Panc1 (cell line): ENCODE measurements around the gene GPC6. TPM values are rescaled to one million over a fixed set of nuclear protein-coding genes. Genes with fewer than 3 reads are reported as not detected.

Source experiments
- ATAC-seq: fragments of 200-7000 bp; cut with Tn5 transposase; 2 replicates; pipeline ENCODE4 v1.9.1; 2020; ENCODE audit warnings: mild to moderate bottlenecking, moderate library complexity
- BruUV-seq: library from RNA; stranded (reverse); fragments of 400-500 nt; replicated peaks from 2 replicates; lab custom pipeline; 2021; lab: Mats Ljungman, UMichigan
- CTCF ChIA-PET: fragments of 300-600 bp; sonication (Branson Sonifier 250); formaldehyde crosslinking; loops from one replicate; lab custom pipeline; 2022; ENCODE audit warnings: antibody characterized with exemption; lab: Charles Lee
- POLR2A ChIA-PET: fragments of 300-600 bp; sonication (Branson Sonifier 250); formaldehyde crosslinking; loops from one replicate; lab custom pipeline; 2022; ENCODE audit warnings: antibody characterized with exemption; lab: Charles Lee
- DNase-seq: peaks from one replicate; pipeline ENCODE4 v3.0.0-alpha.2; 2010; ENCODE audit warnings: low read depth, low spot score
- H3K27ac ChIP-seq: 2 replicates; pipeline ENCODE4 v1.5.1; 2011; ENCODE audit warnings: mild to moderate bottlenecking, low read length, inconsistent platforms
- H3K27me3 ChIP-seq: fragments of 200-500 bp; sonication (Bioruptor generic); 2 replicates; pipeline ENCODE4 v1.6.0; 2014; ENCODE audit warnings: low read length, inconsistent platforms; ENCODE audit not compliant: control insufficient read depth, insufficient read depth
- H3K36me3 ChIP-seq: fragments of 200-500 bp; sonication (Bioruptor generic); 2 replicates; pipeline ENCODE4 v1.5.1; 2014; ENCODE audit warnings: inconsistent platforms, mild to moderate bottlenecking, low read length, moderate library complexity; ENCODE audit not compliant: control insufficient read depth, insufficient read depth
- H3K4me1 ChIP-seq: 2 replicates; pipeline ENCODE4 v1.5.1; 2011; ENCODE audit warnings: inconsistent platforms, mild to moderate bottlenecking, low read length, moderate library complexity; ENCODE audit not compliant: control insufficient read depth, insufficient read depth
- H3K4me3 ChIP-seq, 2 experiments: 2 replicates each; pipeline ENCODE4 v1.5.1; 2011 to 2012; ENCODE audit warnings: low read depth in 2 of 2, low read length in 2 of 2, mild to moderate bottlenecking in 2 of 2, inconsistent platforms in 1 of 2, moderate library complexity in 1 of 2
- H3K9me3 ChIP-seq: fragments of 200-500 bp; sonication (Bioruptor generic); 2 replicates; pipeline ENCODE4 v1.5.1; 2014; ENCODE audit warnings: low read depth, mild to moderate bottlenecking, inconsistent platforms, low read length, moderate library complexity; ENCODE audit not compliant: control insufficient read depth, insufficient read depth
- CTCF ChIP-seq: fragments of 450-650 bp; IDR thresholded peaks from 2 replicates; pipeline ENCODE4 v1.5.1; 2017; ENCODE audit warnings: mild to moderate bottlenecking
- POLR2AphosphoS5 ChIP-seq: IDR thresholded peaks from 2 replicates; pipeline ENCODE4 v1.6.1; 2012; ENCODE audit warnings: mild to moderate bottlenecking, low read depth, low read length, moderate library complexity
- SIN3A ChIP-seq: IDR thresholded peaks from 2 replicates; pipeline ENCODE4 v1.6.1; 2012; ENCODE audit warnings: low read depth, mild to moderate bottlenecking, low read length, moderate library complexity, borderline replicate concordance; ENCODE audit not compliant: insufficient read depth
- TCF7L2 ChIP-seq: IDR thresholded peaks from 2 replicates; pipeline ENCODE4 v1.6.1; 2011; ENCODE audit warnings: mild to moderate bottlenecking, low read depth, low read length, inconsistent platforms
- in situ Hi-C: cut with HindIII; loops from 2 replicates; pipeline ENCODE4 v1.10.0; 2016; ENCODE audit warnings: low sequenced_read_pairs, low pct_unique_long_range_greater_than_20kb
- intact Hi-C: fragments of 100-400 bp; cut with micrococcal nuclease; formaldehyde crosslinking; loops from one replicate; pipeline ENCODE4 v1.10.0; 2022; ENCODE audit not compliant: unreplicated experiment
- total RNA-seq: library from RNA; stranded (reverse); gene quantifications from one replicate; pipeline ENCODE4 v1.2.1, GENCODE V29; 2021; ENCODE audit not compliant: unreplicated experiment
- TF ChIP-seq, protein P1 (sequence below), 2 experiments: IDR thresholded peaks; 2 replicates each; pipeline ENCODE4 v1.6.1; 2011 to 2012; ENCODE audit warnings: low read depth in 2 of 2, control low read depth in 1 of 2, low read length in 1 of 2, mild to moderate bottlenecking in 1 of 2, moderate library complexity in 1 of 2; ENCODE audit not compliant: insufficient read depth in 1 of 2

Gene GPC6
- total RNA-seq, 1 experiment from 2014 or later: 4.8 TPM

DNA sequence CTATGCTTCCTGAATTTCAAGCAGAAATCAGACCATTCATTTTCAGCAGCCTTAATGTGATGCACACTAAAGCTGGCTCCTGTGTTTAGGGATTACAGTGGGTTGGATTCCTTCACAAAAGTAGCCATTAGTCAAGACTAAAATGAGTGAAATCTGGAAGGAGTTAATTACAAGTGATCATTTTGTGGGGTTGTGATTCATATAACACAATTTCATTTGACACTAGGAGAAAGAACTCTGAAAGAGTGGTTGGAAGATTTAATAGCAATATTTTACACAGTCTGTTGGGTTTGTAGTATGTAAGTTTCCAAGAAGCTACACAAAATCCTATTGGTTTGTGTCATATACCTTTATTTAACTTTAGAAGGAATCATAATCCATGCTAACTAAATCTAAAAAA, 1015.9 kb downstream of the GPC6 start:
- ChIA-PET POLR2A (interaction anchor here (0.7 kb wide), 1 partner anchor 919 kb away, joined by 6 read pairs; no protein-coding TSS in a partner anchor), CTCF (no interaction called here)
- Histone ChIP-seq H3K9me3 (no peaks in the 10 kb centered on the region), H3K36me3 (no peaks in the 10 kb centered on the region), H3K4me1 (no peaks in the 10 kb centered on the region), H3K4me3 (no peak overlapping the region), H3K27me3 (no peaks in the 10 kb centered on the region), H3K27ac (no peak overlapping the region)
- in situ Hi-C loops: no loop called here
- BruUV-seq: no TSS peak
- no peak for TF ChIP-seq TCF7L2
- TF ChIP-seq POLR2AphosphoS5: no peak
- TF ChIP-seq SIN3A: no peak
- TF ChIP-seq, protein P1, sequence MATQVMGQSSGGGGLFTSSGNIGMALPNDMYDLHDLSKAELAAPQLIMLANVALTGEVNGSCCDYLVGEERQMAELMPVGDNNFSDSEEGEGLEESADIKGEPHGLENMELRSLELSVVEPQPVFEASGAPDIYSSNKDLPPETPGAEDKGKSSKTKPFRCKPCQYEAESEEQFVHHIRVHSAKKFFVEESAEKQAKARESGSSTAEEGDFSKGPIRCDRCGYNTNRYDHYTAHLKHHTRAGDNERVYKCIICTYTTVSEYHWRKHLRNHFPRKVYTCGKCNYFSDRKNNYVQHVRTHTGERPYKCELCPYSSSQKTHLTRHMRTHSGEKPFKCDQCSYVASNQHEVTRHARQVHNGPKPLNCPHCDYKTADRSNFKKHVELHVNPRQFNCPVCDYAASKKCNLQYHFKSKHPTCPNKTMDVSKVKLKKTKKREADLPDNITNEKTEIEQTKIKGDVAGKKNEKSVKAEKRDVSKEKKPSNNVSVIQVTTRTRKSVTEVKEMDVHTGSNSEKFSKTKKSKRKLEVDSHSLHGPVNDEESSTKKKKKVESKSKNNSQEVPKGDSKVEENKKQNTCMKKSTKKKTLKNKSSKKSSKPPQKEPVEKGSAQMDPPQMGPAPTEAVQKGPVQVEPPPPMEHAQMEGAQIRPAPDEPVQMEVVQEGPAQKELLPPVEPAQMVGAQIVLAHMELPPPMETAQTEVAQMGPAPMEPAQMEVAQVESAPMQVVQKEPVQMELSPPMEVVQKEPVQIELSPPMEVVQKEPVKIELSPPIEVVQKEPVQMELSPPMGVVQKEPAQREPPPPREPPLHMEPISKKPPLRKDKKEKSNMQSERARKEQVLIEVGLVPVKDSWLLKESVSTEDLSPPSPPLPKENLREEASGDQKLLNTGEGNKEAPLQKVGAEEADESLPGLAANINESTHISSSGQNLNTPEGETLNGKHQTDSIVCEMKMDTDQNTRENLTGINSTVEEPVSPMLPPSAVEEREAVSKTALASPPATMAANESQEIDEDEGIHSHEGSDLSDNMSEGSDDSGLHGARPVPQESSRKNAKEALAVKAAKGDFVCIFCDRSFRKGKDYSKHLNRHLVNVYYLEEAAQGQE (IDR thresholded peaks at IDR 0.05; ENCODE audit: insufficient read depth in 1 of 2, low read depth in 2 of 2, low read length in 1 of 2): no peak
- TF ChIP-seq CTCF: no peak
- DNase-seq (no peak), ATAC-seq (no peak)
- intact Hi-C loops: no loop called here

GRCh38 chr13:94243551-94243950, 1016.9 kb downstream of the GPC6 start:
- Histone ChIP-seq H3K27me3 (no peaks in the 10 kb centered on the region), H3K9me3 (no peaks in the 10 kb centered on the region), H3K27ac (no peak overlapping the region), H3K4me1 (no peaks in the 10 kb centered on the region), H3K36me3 (no peaks in the 10 kb centered on the region), H3K4me3 (no peak overlapping the region)
- ATAC-seq (no peak), DNase-seq (no peak)
- in situ Hi-C loops: no loop called here
- intact Hi-C loops: no loop called here
- ChIA-PET POLR2A (no interaction called here), CTCF (no interaction called here)
- BruUV-seq: no TSS peak
- TF ChIP-seq SIN3A (no peak), CTCF (no peak), TCF7L2 (no peak), POLR2AphosphoS5 (no peak)
- TF ChIP-seq, protein P1 (IDR thresholded peaks at IDR 0.05; ENCODE audit: insufficient read depth in 1 of 2, low read depth in 2 of 2, low read length in 1 of 2): no peak
